Muscle layer of duodenum (tissue), 2 donors: Measurements from ENCODE around the gene FAM171A2.
"Not testable (repeated sequence)": the region's sequence is repeated elsewhere in the genome, so short reads cannot be mapped to it uniquely, and the experiment has no call there.

ENCODE experiments used
- H3K27ac ChIP-seq: one replicate; pipeline ENCODE4 v1.7.0; 2013; ENCODE audit warnings: mild to moderate bottlenecking, low read length
- H3K27me3 ChIP-seq: one replicate; pipeline ENCODE4 v1.7.0; 2013; ENCODE audit warnings: low read depth, mild to moderate bottlenecking, control low read depth, low read length
- H3K36me3 ChIP-seq, 2 donors: one replicate each; pipeline ENCODE4 v1.7.0; 2013; ENCODE audit warnings: low read length in 2 of 2, control low read depth in 1 of 2, mild to moderate bottlenecking in 1 of 2; ENCODE audit not compliant: insufficient read depth in 2 of 2, control insufficient read depth in 1 of 2
- H3K4me1 ChIP-seq, 2 donors: one replicate each; pipeline ENCODE4 v1.7.0; 2013; ENCODE audit warnings: low read length in 2 of 2, mild to moderate bottlenecking in 2 of 2, control low read depth in 1 of 2, moderate library complexity in 1 of 2; ENCODE audit not compliant: insufficient read depth in 2 of 2, control insufficient read depth in 1 of 2
- H3K4me3 ChIP-seq, 2 donors: one replicate each; pipeline ENCODE4 v1.7.0; 2013; ENCODE audit warnings: low read length in 2 of 2, low read depth in 1 of 2, mild to moderate bottlenecking in 1 of 2
- H3K9me3 ChIP-seq, 2 donors: one replicate each; pipeline ENCODE4 v1.7.0; 2013; ENCODE audit warnings: low read length in 2 of 2, control low read depth in 1 of 2, mild to moderate bottlenecking in 1 of 2; ENCODE audit not compliant: control insufficient read depth in 1 of 2
- donor health status: healthy.

FAM171A2 gene

DNA sequence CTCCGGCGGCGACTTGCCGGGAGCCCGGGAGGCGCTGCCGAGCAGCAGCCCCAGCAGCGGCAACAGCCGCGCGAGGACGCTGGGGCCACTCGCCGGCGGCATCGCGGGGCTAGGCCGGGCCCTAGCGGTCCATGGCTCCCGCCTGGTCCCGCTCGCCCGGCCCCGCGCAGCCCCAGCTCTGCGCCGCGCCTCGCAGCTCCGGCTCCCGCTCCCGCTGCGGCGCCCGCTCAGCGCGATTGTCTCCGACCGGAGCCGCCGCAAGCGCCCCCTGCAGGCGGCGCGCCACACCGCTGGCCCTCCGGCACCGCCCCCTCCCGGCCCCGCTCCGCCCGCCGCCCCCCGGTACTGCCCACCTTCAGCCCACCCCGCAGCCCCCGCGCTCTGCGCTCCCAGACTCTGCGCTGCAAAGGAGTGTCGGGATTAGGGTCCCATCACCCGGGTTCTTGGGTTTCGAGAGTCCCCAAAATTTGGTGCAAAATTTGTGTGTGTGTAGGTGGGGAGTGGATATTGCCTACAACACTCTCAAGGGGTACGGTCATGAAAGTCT is at the start of gene FAM171A2:
Gene FAM171A2, minus strand, starts transcription at position 241 of the 547 bp plus-strand sequence. Its CDS starts 139 bp downstream, at position 102.
- Histone ChIP-seq H3K36me3 (no peaks in the 10 kb centered on the region), H3K4me3 (peak within 1 kb of the TSS; percentile 42 to 68), H3K4me1 (peaks cover 0 to 29% of the 10 kb centered on the region in 2 donors), H3K9me3 (no peaks in the 10 kb centered on the region), H3K27me3 (peaks cover 11% of the 10 kb centered on the region), H3K27ac (no peak within 1 kb of the TSS)

DNA sequence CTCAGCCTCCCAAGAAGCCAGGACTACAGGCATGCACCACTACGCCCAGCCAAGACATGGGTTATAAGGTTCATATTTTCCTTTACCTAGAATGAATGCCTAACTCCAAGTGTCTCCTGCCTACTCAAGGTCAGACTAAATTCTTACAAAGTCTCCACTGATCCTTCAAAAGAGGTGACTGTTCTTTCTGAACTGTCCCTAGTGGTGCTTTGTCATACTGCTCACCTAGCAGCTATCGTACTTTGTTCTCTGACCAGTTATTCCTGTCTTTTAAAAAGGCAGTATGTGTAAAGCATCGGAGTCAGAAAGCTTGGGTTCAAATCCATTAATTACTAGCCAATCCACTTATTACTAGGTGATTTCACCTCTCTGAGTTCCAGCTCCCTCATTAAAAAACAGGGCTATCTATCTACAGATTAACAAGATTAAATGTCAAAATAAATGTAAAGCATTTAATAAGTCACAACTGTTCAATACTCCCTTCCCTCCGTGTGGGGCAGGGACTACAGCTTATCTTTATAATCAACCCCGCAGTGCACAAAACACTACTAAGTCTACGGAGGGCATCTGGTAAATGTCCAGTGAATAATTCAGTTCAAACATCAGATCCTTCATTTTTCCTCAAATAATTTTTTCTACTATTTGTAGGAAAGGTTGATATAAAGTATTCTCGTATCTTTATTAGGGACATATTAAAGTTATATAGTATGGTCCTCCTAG is 45.8 kb upstream of the FAM171A2 start:
- Histone ChIP-seq H3K27me3 (no peaks in the 10 kb centered on the region), H3K4me3 (no peak overlapping the region), H3K27ac (no peak overlapping the region), H3K9me3 (no peaks in the 10 kb centered on the region), H3K4me1 (no peaks in the 10 kb centered on the region), H3K36me3 (peaks cover 4 to 9% of the 10 kb centered on the region in 2 donors)

GRCh38 chr17:44408786-44409185 is 45.1 kb upstream of the FAM171A2 start:
- H3K4me3 ChIP-seq = no peak overlapping the region
- no peak overlapping the region for H3K27ac ChIP-seq
- H3K27me3 ChIP-seq = no peaks in the 10 kb centered on the region
- no peaks in the 10 kb centered on the region for H3K9me3 ChIP-seq
- H3K36me3 ChIP-seq = peaks cover 4 to 10% of the 10 kb centered on the region in 2 donors
- H3K4me1 ChIP-seq = no peaks in the 10 kb centered on the region

DNA sequence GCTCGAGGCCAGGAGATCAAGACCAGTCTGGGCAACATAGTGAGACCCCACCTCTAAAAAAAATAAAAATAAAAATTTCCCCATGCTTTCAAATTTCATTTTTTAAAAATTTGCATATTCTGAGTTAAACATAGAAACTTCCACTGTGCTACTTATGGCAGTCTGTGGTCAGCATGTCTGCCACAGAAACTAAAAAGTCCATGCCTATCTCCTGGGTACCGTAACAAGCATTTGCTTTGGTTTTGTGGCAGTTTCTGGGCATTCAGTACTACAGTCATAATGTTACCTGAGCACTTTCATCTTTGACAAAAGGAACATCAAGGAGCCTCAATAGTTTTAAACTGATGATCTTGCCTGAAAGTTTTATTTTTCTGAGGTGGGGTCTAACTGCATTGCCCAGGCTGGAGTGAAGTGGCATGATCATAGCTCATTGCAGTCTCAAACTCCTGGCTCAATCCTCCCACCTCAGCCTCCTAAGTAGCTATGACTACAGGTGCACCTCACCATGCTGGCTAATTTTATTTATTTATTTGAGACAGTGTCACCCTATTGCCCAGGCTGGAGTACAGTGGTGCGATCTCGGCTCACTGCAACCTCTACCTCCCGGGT is 39.0 kb upstream of the FAM171A2 start:
- Histone ChIP-seq H3K36me3 (peaks cover 40 to 50% of the 10 kb centered on the region in 2 donors), H3K27me3 (no peaks in the 10 kb centered on the region), H3K27ac (no peak overlapping the region), H3K4me1 (no peaks in the 10 kb centered on the region), H3K9me3 (no peaks in the 10 kb centered on the region), H3K4me3 (no peak overlapping the region)

- no peaks in the 10 kb centered on the region for H3K27me3 ChIP-seq
- H3K9me3 ChIP-seq = no peaks in the 10 kb centered on the region
- H3K36me3 ChIP-seq = peaks cover 36 to 56% of the 10 kb centered on the region in 2 donors
- no peaks in the 10 kb centered on the region for H3K4me1 ChIP-seq
- no peak overlapping the region for H3K4me3 ChIP-seq
- H3K27ac ChIP-seq = no peak overlapping the region
Measured at GRCh38 chr17:44400226-44400847, 36.7 kb upstream of the FAM171A2 start.

GRCh38 chr17:44398692-44399691 is 35.3 kb upstream of the FAM171A2 start:
- no peaks in the 10 kb centered on the region for H3K27me3 ChIP-seq
- H3K4me3 ChIP-seq = no peak overlapping the region
- no peaks in the 10 kb centered on the region for H3K4me1 ChIP-seq
- H3K27ac ChIP-seq = no peak overlapping the region
- no peaks in the 10 kb centered on the region for H3K9me3 ChIP-seq
- H3K36me3 ChIP-seq = peaks cover 40 to 51% of the 10 kb centered on the region in 2 donors

DNA sequence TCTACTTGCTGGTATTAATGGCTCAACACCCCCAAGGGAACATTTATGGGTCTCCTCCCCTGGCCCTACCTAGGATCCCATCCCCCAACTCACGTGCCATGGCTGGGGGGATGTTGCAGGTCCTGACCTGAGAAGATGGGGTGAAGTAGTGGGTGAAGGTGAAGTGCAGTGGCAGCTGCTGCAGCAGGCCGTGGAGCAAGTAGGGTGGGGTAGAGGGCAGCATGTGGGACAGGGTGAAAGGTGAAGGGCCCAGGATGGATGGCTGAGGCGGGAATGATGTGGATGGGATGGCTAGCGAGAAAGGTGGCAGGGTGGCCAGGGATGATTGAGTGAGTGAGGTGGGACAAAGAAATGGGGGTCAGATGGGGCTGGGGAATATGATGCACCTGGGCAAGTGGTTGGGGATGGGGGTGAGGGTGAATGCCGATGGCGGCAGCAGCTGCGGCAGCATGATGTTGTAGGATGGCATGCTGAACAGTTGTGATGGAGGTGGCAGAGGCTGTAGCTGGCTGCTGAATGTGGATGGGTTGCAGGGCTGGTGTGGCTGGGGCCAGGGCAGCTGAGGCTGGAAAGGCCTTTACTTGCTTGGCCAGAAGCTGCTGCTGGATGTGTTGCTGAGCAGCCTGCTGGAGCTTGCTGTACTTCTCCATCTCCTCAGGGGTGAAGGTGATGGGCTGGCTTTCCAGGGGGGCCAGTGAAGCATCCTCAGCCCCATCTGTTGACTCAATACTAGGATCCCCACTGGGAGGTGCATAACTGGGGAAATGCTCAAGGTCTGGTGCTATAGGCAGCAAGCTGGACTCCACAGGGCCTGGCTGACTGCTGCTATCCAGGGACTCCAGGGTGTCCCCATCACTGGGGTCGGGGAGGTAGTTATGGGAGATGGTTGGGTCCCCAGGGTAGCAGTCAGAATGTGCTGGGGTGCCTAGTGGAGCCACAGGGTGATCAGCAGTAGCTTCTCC is 34.1 kb upstream of the FAM171A2 start:
- Histone ChIP-seq H3K4me3 (no peak overlapping the region), H3K4me1 (no peaks in the 10 kb centered on the region), H3K9me3 (no peaks in the 10 kb centered on the region), H3K36me3 (peaks cover 40 to 47% of the 10 kb centered on the region in 2 donors), H3K27me3 (no peaks in the 10 kb centered on the region), H3K27ac (no peak overlapping the region)

GRCh38 chr17:44396946-44397345 is 33.3 kb upstream of the FAM171A2 start:
- Histone ChIP-seq H3K4me1 (no peaks in the 10 kb centered on the region), H3K36me3 (peaks cover 40 to 47% of the 10 kb centered on the region in 2 donors), H3K27ac (no peak overlapping the region), H3K27me3 (no peaks in the 10 kb centered on the region), H3K9me3 (no peaks in the 10 kb centered on the region), H3K4me3 (no peak overlapping the region)

DNA sequence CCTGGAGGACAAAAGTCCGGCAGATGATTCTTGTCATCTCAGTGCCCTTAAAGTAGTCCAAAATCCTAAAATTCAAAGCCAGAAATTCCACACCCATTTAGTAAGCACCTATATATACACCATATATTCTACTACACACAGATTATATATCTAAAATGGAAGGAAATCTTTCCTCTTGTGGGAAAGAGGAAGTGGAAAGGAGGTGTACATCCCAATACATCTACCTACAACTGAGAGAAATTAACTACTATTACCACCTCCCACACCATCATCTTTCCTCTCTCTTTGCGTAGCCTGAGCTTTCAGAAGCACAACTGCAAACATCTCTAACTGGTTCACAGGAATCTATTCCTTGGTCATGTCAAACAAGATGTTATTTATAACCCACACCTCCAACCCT is 31.2 kb upstream of the FAM171A2 start:
- no peaks in the 10 kb centered on the region for H3K9me3 ChIP-seq
- H3K4me1 ChIP-seq = no peaks in the 10 kb centered on the region
- H3K4me3 ChIP-seq = no peak overlapping the region
- H3K27ac ChIP-seq = no peak overlapping the region
- H3K36me3 ChIP-seq = peaks cover 23 to 30% of the 10 kb centered on the region in 2 donors
- H3K27me3 ChIP-seq = no peaks in the 10 kb centered on the region

DNA sequence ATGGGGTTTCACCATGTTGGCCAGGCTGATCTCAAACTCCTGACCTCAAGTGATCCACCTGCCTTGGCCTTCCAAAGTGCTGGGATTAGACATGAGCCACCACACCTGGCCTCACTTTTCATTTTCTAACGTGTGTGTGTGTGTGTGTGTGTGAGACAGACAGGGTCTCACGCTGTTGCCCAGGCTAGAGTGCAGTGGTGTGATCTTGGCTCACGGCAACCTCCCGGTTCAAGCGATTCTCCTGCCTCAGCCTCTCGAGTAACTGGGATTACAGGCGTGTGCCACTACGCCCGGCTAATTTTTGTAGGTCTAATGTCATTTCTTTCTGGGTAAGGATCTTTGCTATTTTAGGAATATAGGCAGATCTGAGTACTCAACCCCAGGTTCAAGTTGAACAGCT is 30.5 kb upstream of the FAM171A2 start:
- H3K36me3 ChIP-seq = peaks cover 16 to 23% of the 10 kb centered on the region in 2 donors
- H3K4me3 ChIP-seq, H3K27ac ChIP-seq, H3K27me3 ChIP-seq, H3K9me3 ChIP-seq, H3K4me1 ChIP-seq: not testable (repeated sequence)
